B cell (primary cell): ENCODE results near the gene ANK3. TPM values are rescaled to one million over a fixed set of nuclear protein-coding genes. Genes with fewer than 3 reads are reported as not detected.

Source experiments
- ATAC-seq: fragments of 200-7000 bp; cut with Tn5 transposase; one replicate; pipeline ENCODE4 v1.10.0; 2021; ENCODE audit warnings: low read depth, mild to moderate bottlenecking, moderate number of reproducible peaks, moderate library complexity
- CTCF ChIA-PET: fragments of 350-600 bp; sonication (Branson Sonifier 250); formaldehyde crosslinking; loops from one replicate; lab custom pipeline; 2021; ENCODE audit warnings: antibody characterized with exemption, inconsistent platforms; lab: Charles Lee
- POLR2A ChIA-PET: fragments of 350-600 bp; sonication (Branson Sonifier 250); formaldehyde crosslinking; loops from one replicate; lab custom pipeline; 2021; ENCODE audit warnings: antibody characterized with exemption; lab: Charles Lee
- DNase-seq: peaks from one replicate; pipeline ENCODE4 v3.0.0; 2013
- H2AFZ ChIP-seq: 2 replicates; pipeline ENCODE4 v1.6.1; 2012; ENCODE audit warnings: mild to moderate bottlenecking, low read depth, low read length; ENCODE audit not compliant: insufficient read depth, poor library complexity, severe bottlenecking
- H3K27ac ChIP-seq, 2 donors: 1 replicate in 1 of 2; 2 replicates in 1 of 2; pipeline ENCODE4 v1.5.1; 2012 to 2013; ENCODE audit warnings: low read length in 2 of 2, mild to moderate bottlenecking in 2 of 2, moderate library complexity in 1 of 2
- H3K27me3 ChIP-seq, 4 experiments: fragments of 200-600 bp in 1 of 4; sonication (generic) in 1 of 4; replicated peaks in 1 of 4; 1 replicate in 2 of 4; 2 replicates in 2 of 4; pipeline versions ENCODE4 v1.6.1 to v1.7.0; 2013 to 2016; ENCODE audit warnings: low read length in 3 of 4, mild to moderate bottlenecking in 2 of 4, mixed read lengths in 1 of 4, moderate library complexity in 1 of 4; ENCODE audit not compliant: insufficient read depth in 4 of 4, control insufficient read depth in 3 of 4; ENCODE audit errors: control extremely low read depth in 1 of 4
- H3K36me3 ChIP-seq, 2 experiments: replicated peaks in 1 of 2; 1 replicate in 1 of 2; 2 replicates in 1 of 2; pipeline versions ENCODE4 v1.6.1 to v1.7.1; 2013; ENCODE audit warnings: low read length in 1 of 2; ENCODE audit not compliant: insufficient read depth in 2 of 2, control insufficient read depth in 1 of 2; ENCODE audit errors: control extremely low read depth in 1 of 2, extremely low read depth in 1 of 2
- H3K4me1 ChIP-seq, 2 donors: fragments of 200-600 bp in 1 of 2; sonication (generic) in 1 of 2; 1 replicate in 1 of 2; 2 replicates in 1 of 2; pipeline versions ENCODE4 v1.5.1 to v1.6.1; 2013 to 2017; ENCODE audit warnings: low read length in 2 of 2; ENCODE audit not compliant: control insufficient read depth in 2 of 2, insufficient read depth in 2 of 2
- H3K4me2 ChIP-seq: replicated peaks from 2 replicates; pipeline ENCODE3; 2012; ENCODE audit warnings: mild to moderate bottlenecking, low read depth, low read length; ENCODE audit not compliant: poor library complexity, severe bottlenecking
- H3K4me3 ChIP-seq, 5 experiments: fragments of 200-600 bp in 1 of 5; sonication (generic) in 1 of 5; 1 replicate in 3 of 5; 2 replicates in 2 of 5; pipeline versions ENCODE4 v1.5.1 to v1.7.0; 2011 to 2016; ENCODE audit warnings: low read length in 4 of 5, mild to moderate bottlenecking in 4 of 5, low read depth in 2 of 5, control low read depth in 1 of 5, moderate library complexity in 1 of 5; ENCODE audit not compliant: insufficient read depth in 1 of 5; ENCODE audit errors: control extremely low read depth in 1 of 5, extremely low read depth in 1 of 5
- H3K79me2 ChIP-seq: fragments of 200-600 bp; sonication (generic); one replicate; pipeline ENCODE4 v1.6.0; 2016; ENCODE audit warnings: low read length; ENCODE audit not compliant: control insufficient read depth, insufficient read depth
- H3K9ac ChIP-seq: fragments of 200-600 bp; sonication (generic); 2 replicates; pipeline ENCODE4 v1.6.1; 2017; ENCODE audit warnings: mild to moderate bottlenecking, low read length, moderate library complexity
- H3K9me3 ChIP-seq, 3 donors: one replicate each; pipeline versions ENCODE4 v1.6.1 to v1.7.1; 2013; ENCODE audit warnings: low read length in 2 of 3; ENCODE audit not compliant: control insufficient read depth in 2 of 3, insufficient read depth in 1 of 3; ENCODE audit errors: control extremely low read depth in 1 of 3
- H4K20me1 ChIP-seq: 2 replicates; pipeline ENCODE4 v1.6.0; 2012; ENCODE audit warnings: mild to moderate bottlenecking, low read length; ENCODE audit not compliant: insufficient read depth, control insufficient read depth, poor library complexity, severe bottlenecking
- H3K27ac Mint-ChIP-seq: one replicate; pipeline ENCODE4 v1.8.0; 2021; ENCODE audit warnings: mixed read lengths
- H3K27me3 Mint-ChIP-seq: one replicate; pipeline ENCODE4 v1.8.0; 2021; ENCODE audit warnings: mixed read lengths
- H3K4me1 Mint-ChIP-seq: one replicate; pipeline ENCODE4 v1.8.0; 2021; ENCODE audit warnings: mixed read lengths
- H3K4me3 Mint-ChIP-seq: one replicate; pipeline ENCODE4 v1.8.0; 2021; ENCODE audit warnings: mixed read lengths
- H3K9me3 Mint-ChIP-seq: one replicate; pipeline ENCODE4 v1.8.0; 2022; ENCODE audit warnings: mixed read lengths; ENCODE audit not compliant: insufficient read depth
- EZH2 ChIP-seq: IDR thresholded peaks from 2 replicates; pipeline ENCODE4 v1.6.1; 2012; ENCODE audit warnings: borderline replicate concordance, low read depth, mild to moderate bottlenecking, moderate library complexity, low read length; ENCODE audit not compliant: insufficient read depth, poor library complexity, severe bottlenecking
- WGBS: methylation state at CpG from one replicate; pipeline ENCODE4 v1.1.5; 2013; ENCODE audit warnings: missing lambda C conversion rate; ENCODE audit not compliant: insufficient coverage; 5-methylcytosine and 5-hydroxymethylcytosine counted together
- intact Hi-C: fragments of 100-400 bp; cut with micrococcal nuclease; formaldehyde crosslinking; loops from one replicate; pipeline ENCODE4 v1.10.0; 2022
- polyA plus RNA-seq: library from polyadenylated mRNA; depleted of rRNA; stranded (reverse); fragments of >200 nt; gene quantifications from 2 replicates; pipeline ENCODE4 v1.2.3, GENCODE V29; 2012
- total RNA-seq, 2 donors: library from RNA; stranded (reverse); fragments of 120-200 nt in 1 of 2; gene quantifications; 1 replicate in 1 of 2; 2 replicates in 1 of 2; pipeline versions ENCODE4 v1.2.3 to v1.2.4, GENCODE V29; 2013 to 2022
- TF ChIP-seq, protein P1 (sequence below): fragments of 200-600 bp; IDR thresholded peaks from one replicate; pipeline ENCODE4 v1.8.0; 2022; ENCODE audit warnings: antibody characterized with exemption, mild to moderate bottlenecking

Gene ANK3
- total and polyA plus RNA-seq, 2 donors (not counting 1 experiment from before 2014, with no cell fraction given): 4.9 to 21.6 TPM

DNA sequence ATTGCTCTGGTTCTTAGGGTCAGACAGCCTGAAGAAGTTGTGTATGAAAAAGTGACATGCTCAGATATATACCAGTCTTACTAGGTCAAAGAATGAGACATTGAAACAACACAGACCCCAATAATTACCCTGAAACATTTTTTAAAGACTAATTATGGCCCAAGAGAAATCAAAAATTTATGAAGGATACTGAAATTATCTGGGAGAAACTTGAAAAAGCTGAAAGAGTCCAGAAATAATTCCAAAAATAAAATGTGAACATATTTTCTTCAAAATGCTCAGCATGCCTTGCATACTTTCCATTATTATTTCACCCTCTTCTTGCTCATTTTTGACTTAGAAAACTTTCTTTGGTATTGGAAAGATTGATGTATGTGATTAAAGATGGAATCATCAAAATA, 284.4 kb downstream of the ANK3 start:
- Histone ChIP-seq H4K20me1 (no peaks in the 10 kb centered on the region), H2AFZ (no peak overlapping the region), H3K9me3 (no peaks in the 10 kb centered on the region), H3K4me1 (no peaks in the 10 kb centered on the region), H3K36me3 (no peaks in the 10 kb centered on the region), H3K79me2 (no peaks in the 10 kb centered on the region), H3K4me3 (no peak overlapping the region), H3K27ac (no peak overlapping the region), H3K4me2 (no peak overlapping the region), H3K9ac (no peak overlapping the region), H3K27me3 (no peaks in the 10 kb centered on the region)
- ChIA-PET CTCF (interaction anchor here (0.7 to 3.1 kb wide), 6 partner anchors 12 to 541 kb away, joined by 3 to 10 read pairs (median 4); no protein-coding TSS in a partner anchor), POLR2A (no interaction called here)
- H3K4me1 Mint-ChIP-seq: no peaks in the 10 kb centered on the region
- H3K27me3 Mint-ChIP-seq: peaks cover under 1% of the 10 kb centered on the region
- DNase-seq: no peak
- TF ChIP-seq, protein P1, sequence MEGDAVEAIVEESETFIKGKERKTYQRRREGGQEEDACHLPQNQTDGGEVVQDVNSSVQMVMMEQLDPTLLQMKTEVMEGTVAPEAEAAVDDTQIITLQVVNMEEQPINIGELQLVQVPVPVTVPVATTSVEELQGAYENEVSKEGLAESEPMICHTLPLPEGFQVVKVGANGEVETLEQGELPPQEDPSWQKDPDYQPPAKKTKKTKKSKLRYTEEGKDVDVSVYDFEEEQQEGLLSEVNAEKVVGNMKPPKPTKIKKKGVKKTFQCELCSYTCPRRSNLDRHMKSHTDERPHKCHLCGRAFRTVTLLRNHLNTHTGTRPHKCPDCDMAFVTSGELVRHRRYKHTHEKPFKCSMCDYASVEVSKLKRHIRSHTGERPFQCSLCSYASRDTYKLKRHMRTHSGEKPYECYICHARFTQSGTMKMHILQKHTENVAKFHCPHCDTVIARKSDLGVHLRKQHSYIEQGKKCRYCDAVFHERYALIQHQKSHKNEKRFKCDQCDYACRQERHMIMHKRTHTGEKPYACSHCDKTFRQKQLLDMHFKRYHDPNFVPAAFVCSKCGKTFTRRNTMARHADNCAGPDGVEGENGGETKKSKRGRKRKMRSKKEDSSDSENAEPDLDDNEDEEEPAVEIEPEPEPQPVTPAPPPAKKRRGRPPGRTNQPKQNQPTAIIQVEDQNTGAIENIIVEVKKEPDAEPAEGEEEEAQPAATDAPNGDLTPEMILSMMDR: no peak
- TF ChIP-seq EZH2: no peak
- no peaks in the 10 kb centered on the region for H3K9me3 Mint-ChIP-seq
- no peak overlapping the region for H3K4me3 Mint-ChIP-seq
- ATAC-seq: no peak
- no peak overlapping the region for H3K27ac Mint-ChIP-seq
- intact Hi-C loops: loop anchor here (10.0 kb wide), 1 partner anchor 860 kb away; no protein-coding TSS in a partner anchor

DNA sequence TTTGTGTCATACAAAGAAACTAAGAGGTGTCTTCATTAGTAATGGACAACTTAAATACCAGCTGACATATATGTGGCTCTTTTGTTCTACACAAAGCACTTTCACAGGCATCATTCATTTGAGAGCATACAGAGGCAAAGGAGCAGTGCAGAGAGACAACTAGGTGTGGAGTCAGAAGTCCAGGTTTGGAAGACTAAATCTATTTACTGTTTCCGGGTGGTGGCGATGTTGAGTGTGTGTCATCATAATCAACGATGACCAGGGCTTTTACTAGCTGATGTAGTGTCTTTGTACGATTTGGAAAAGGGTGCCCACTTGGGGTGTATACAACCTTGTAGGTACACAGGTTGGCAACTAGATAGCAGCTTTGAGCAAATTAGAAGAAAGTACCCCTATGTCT, 287.9 kb downstream of the ANK3 start:
- no peak overlapping the region for H3K4me3 ChIP-seq
- H3K9me3 ChIP-seq: no peaks in the 10 kb centered on the region
- no peak for DNase-seq
- H3K27ac ChIP-seq: no peak overlapping the region
- H3K4me2 ChIP-seq: no peak overlapping the region
- Mint-ChIP-seq H3K9me3 (no peaks in the 10 kb centered on the region), H3K27me3 (peaks cover 4% of the 10 kb centered on the region), H3K27ac (no peak overlapping the region), H3K4me3 (no peak overlapping the region), H3K4me1 (no peaks in the 10 kb centered on the region)
- H3K36me3 ChIP-seq: no peaks in the 10 kb centered on the region
- CTCF ChIA-PET: interaction anchor here (0.6 to 8.3 kb wide), 13 partner anchors 9 to 667 kb away, joined by 3 to 134 read pairs (median 17); no protein-coding TSS in a partner anchor
- H3K79me2 ChIP-seq: no peaks in the 10 kb centered on the region
- H3K27me3 ChIP-seq: no peaks in the 10 kb centered on the region
- WGBS: 90% methylated on average over 4 of the region's 4 CpGs
- TF ChIP-seq EZH2: no peak
- TF ChIP-seq, protein P1: no peak
- ATAC-seq: no peak
- no peaks in the 10 kb centered on the region for H4K20me1 ChIP-seq
- no peaks in the 10 kb centered on the region for H3K4me1 ChIP-seq
- POLR2A ChIA-PET: no interaction called here
- intact Hi-C loops: loop anchor here (2.0 to 10.0 kb wide), 3 partner anchors 475 to 863 kb away; no protein-coding TSS in a partner anchor
- no peak overlapping the region for H3K9ac ChIP-seq
- H2AFZ ChIP-seq: no peak overlapping the region
